ENCODE results near the gene CD44. TPM values are rescaled to one million over a fixed set of nuclear protein-coding genes. Genes with fewer than 3 reads are reported as not detected.

Gene CD44
- total RNA-seq, 4 donors from 2014 or later, result 19.5 to 32.5 (median 29.2) TPM

DNA sequence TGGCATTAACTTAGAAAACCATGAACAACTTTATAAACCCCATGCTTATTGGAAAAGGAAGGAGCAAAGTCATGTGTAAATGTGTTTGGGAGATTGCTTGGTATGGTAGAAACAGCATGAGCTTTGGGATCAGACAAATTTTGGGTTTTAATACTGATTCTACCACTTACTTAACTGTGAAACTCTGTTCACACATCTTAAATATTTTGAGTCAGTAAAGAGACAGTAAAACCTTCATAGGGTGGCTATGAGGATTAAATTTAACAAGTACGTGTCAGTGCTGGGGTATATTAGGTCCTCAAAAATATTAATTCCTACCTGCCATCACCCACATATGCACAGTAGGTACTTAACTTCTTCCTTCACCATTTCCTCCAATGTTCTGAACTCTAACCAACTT is 96.5 kb downstream of the CD44 start:
- TF ChIP-seq POLR2A (IDR thresholded peaks at IDR 0.05), result no peak
- TF ChIP-seq, protein P1, sequence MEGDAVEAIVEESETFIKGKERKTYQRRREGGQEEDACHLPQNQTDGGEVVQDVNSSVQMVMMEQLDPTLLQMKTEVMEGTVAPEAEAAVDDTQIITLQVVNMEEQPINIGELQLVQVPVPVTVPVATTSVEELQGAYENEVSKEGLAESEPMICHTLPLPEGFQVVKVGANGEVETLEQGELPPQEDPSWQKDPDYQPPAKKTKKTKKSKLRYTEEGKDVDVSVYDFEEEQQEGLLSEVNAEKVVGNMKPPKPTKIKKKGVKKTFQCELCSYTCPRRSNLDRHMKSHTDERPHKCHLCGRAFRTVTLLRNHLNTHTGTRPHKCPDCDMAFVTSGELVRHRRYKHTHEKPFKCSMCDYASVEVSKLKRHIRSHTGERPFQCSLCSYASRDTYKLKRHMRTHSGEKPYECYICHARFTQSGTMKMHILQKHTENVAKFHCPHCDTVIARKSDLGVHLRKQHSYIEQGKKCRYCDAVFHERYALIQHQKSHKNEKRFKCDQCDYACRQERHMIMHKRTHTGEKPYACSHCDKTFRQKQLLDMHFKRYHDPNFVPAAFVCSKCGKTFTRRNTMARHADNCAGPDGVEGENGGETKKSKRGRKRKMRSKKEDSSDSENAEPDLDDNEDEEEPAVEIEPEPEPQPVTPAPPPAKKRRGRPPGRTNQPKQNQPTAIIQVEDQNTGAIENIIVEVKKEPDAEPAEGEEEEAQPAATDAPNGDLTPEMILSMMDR (IDR thresholded peaks at IDR 0.05 in 4 of 5, conservative IDR thresholded peaks at IDR 0.05 in 1 of 5), result no peak
- Histone ChIP-seq H3K4me3 (no peak overlapping the region), H3K9me3 (no peaks in the 10 kb centered on the region), H3K4me1 (peaks cover 0 to 3% of the 10 kb centered on the region in 2 donors), H3K36me3 (no peaks in the 10 kb centered on the region), H3K27ac (no peak overlapping the region), H3K27me3 (no peaks in the 10 kb centered on the region)
- no peak for DNase-seq
- intact Hi-C loops (cut with DNase I; ENCODE audit: low total_unique reads) (loop anchor here (5.0 to 10.0 kb wide), 2 partner anchors 157 to 241 kb away; no protein-coding TSS in a partner anchor), in situ Hi-C loops (cut with MboI; ENCODE audit: low sequenced_read_pairs in 4 of 4) (loop anchor here in 3 of 4 donors (5.0 to 25.0 kb wide), 3 partner anchors 311 to 648 kb away; no protein-coding TSS in a partner anchor)
- ATAC-seq, result no peak

DNA sequence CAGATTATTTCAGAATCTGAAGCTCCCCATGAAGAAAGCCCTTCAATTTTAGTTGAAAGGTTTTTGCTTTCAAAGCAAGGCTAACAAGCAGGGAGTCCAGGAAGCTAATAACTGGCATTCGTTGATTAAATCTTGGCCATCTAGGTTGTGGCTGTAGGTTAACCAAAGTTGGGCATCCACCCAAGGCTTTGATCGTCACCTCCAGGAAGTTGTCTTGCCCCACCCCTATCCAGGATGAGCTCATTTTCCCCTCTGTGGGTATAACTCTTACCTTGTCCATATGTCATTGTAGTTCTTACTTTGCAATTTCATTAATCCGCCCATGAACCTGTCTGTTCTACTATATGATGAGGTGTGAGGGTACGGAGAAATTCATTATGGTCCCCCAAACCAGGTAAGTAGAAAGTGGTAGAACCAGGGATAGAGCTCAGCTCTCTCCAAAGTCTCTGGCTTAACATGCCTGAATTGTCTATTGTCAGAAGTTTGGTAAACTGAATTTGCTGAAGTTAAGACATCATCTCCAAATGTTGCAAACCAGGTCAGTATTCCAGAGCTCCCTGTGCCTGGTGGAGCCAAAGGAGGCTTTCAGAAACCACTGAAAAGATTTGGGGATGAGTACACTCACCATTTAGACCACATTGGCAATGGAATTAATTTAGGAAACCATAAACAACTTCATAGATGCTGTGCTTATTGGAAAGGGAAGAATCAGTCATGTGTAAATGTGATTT is 97.1 kb downstream of the CD44 start:
- DNase-seq, result no peak
- intact Hi-C loops (cut with DNase I; ENCODE audit: low total_unique reads) (loop anchor here (5.0 to 10.0 kb wide), 2 partner anchors 156 to 241 kb away; no protein-coding TSS in a partner anchor), in situ Hi-C loops (cut with MboI; ENCODE audit: low sequenced_read_pairs in 4 of 4) (loop anchor here in 3 of 4 donors (5.0 to 25.0 kb wide), 3 partner anchors 311 to 649 kb away; no protein-coding TSS in a partner anchor)
- no peak for TF ChIP-seq POLR2A (IDR thresholded peaks at IDR 0.05)
- TF ChIP-seq, protein P1 (IDR thresholded peaks at IDR 0.05 in 4 of 5, conservative IDR thresholded peaks at IDR 0.05 in 1 of 5), result no peak
- peaks cover 0 to 3% of the 10 kb centered on the region in 2 donors for H3K4me1 ChIP-seq
- ATAC-seq, result no peak
- H3K36me3 ChIP-seq, result no peaks in the 10 kb centered on the region
- no peak overlapping the region for H3K27ac ChIP-seq
- H3K4me3 ChIP-seq, result no peak overlapping the region
- no peaks in the 10 kb centered on the region for H3K27me3 ChIP-seq
- no peaks in the 10 kb centered on the region for H3K9me3 ChIP-seq

DNA sequence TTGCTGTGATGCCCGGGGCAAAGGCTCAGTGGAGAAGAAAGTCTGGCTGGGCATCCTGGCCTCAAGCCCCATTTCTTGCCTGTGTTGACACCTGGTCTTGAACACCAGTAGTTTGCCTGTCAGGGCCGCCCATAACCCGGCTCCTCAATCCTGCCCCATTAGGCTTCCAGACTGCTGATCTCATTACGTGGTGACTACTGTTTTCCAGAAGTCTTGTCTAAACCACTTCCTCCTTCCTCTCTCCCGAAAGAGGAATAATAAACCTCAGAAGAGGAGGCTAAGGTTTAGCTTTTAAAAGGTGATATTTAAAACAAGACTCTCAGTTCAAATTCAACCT is 97.7 kb downstream of the CD44 start:
- H3K27ac ChIP-seq, result no peak overlapping the region
- H3K4me3 ChIP-seq, result no peak overlapping the region
- intact Hi-C loops (cut with DNase I; ENCODE audit: low total_unique reads) (loop anchor here (5.0 to 10.0 kb wide), 2 partner anchors 156 to 242 kb away; no protein-coding TSS in a partner anchor), in situ Hi-C loops (cut with MboI; ENCODE audit: low sequenced_read_pairs in 4 of 4) (loop anchor here in 3 of 4 donors (5.0 to 25.0 kb wide), 3 partner anchors 312 to 649 kb away; no protein-coding TSS in a partner anchor)
- no peaks in the 10 kb centered on the region for H3K9me3 ChIP-seq
- no peaks in the 10 kb centered on the region for H3K36me3 ChIP-seq
- no peaks in the 10 kb centered on the region for H3K27me3 ChIP-seq
- TF ChIP-seq, protein P1 (IDR thresholded peaks at IDR 0.05 in 4 of 5, conservative IDR thresholded peaks at IDR 0.05 in 1 of 5), result no peak
- no peak for TF ChIP-seq POLR2A (IDR thresholded peaks at IDR 0.05)
- peaks cover 0 to 3% of the 10 kb centered on the region in 2 donors for H3K4me1 ChIP-seq
- no peak for ATAC-seq
- no peak for DNase-seq

DNA sequence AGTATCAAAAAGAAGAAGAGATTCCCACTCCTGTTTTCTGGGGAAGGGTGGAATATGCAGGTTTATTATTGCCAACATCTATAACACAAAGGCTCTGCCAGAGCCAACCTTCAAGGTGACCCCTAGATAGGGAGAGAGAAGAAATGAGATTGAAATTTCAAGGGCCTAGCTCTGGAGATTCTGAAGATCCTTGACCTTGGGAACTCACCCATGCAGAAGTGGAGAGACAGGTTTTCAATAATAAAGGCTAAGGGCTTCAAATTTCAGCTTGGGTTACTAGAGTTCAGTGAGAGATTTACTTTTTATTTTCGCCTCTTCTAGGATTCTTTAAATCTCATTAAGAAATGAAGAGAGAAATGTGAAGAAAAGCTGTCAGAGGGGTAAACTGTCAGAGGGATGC is 98.4 kb downstream of the CD44 start:
- Histone ChIP-seq H3K4me1 (peaks cover 0 to 3% of the 10 kb centered on the region in 2 donors), H3K36me3 (no peaks in the 10 kb centered on the region)
- intact Hi-C loops (cut with DNase I; ENCODE audit: low total_unique reads), result loop anchor here (5.0 to 10.0 kb wide), 2 partner anchors 155 to 243 kb away; no protein-coding TSS in a partner anchor

More for the DNA sequence above, 98.4 kb downstream of the CD44 start:
- Histone ChIP-seq H3K4me3 (no peak overlapping the region), H3K9me3 (no peaks in the 10 kb centered on the region), H3K27me3 (no peaks in the 10 kb centered on the region), H3K27ac (no peak overlapping the region)
- ATAC-seq (no peak), DNase-seq (no peak)
- in situ Hi-C loops (cut with MboI; ENCODE audit: low sequenced_read_pairs in 4 of 4), result loop anchor here in 3 of 4 donors (5.0 to 25.0 kb wide), 3 partner anchors 313 to 650 kb away; no protein-coding TSS in a partner anchor
- no peak for TF ChIP-seq POLR2A (IDR thresholded peaks at IDR 0.05)
- TF ChIP-seq, protein P1 (IDR thresholded peaks at IDR 0.05 in 4 of 5, conservative IDR thresholded peaks at IDR 0.05 in 1 of 5), result no peak

All from gastrocnemius medialis (tissue), 4 donors.